Endothelial cell of umbilical vein (primary cell): ENCODE data around the gene CLCC1.

Source experiments
- GATA2 ChIP-seq: IDR thresholded peaks from 2 replicates; pipeline ENCODE4 v1.7.0; 2011; ENCODE audit warnings: low read depth, mild to moderate bottlenecking, moderate library complexity, mixed read lengths, low read length; ENCODE audit not compliant: insufficient read length, insufficient read depth
- JUN ChIP-seq: IDR thresholded peaks from 2 replicates; pipeline ENCODE4 v1.6.1; 2011; ENCODE audit warnings: borderline replicate concordance, low read depth; ENCODE audit not compliant: insufficient read length, insufficient read depth
- POLR2A ChIP-seq: IDR thresholded peaks from 2 replicates; pipeline ENCODE4 v1.6.1; 2012; ENCODE audit warnings: low read depth, mild to moderate bottlenecking, control low read depth, low read length
- POLR2AphosphoS5 ChIP-seq: IDR thresholded peaks from 2 replicates; pipeline ENCODE4 v1.6.1; 2012; ENCODE audit warnings: low read depth, mild to moderate bottlenecking, control low read depth, low read length, moderate library complexity; ENCODE audit not compliant: insufficient read depth
- TF ChIP-seq, protein P1 (sequence below), 2 donors: IDR thresholded peaks; 1 replicate in 1 of 2; 2 replicates in 1 of 2; pipeline ENCODE4 v1.5.1; 2011; ENCODE audit warnings: low read length in 2 of 2, mild to moderate bottlenecking in 2 of 2, moderate library complexity in 2 of 2, control low read depth in 1 of 2, inconsistent platforms in 1 of 2, low read depth in 1 of 2; ENCODE audit not compliant: insufficient read depth in 1 of 2; ENCODE audit errors: extremely low read depth in 1 of 2

DNA sequence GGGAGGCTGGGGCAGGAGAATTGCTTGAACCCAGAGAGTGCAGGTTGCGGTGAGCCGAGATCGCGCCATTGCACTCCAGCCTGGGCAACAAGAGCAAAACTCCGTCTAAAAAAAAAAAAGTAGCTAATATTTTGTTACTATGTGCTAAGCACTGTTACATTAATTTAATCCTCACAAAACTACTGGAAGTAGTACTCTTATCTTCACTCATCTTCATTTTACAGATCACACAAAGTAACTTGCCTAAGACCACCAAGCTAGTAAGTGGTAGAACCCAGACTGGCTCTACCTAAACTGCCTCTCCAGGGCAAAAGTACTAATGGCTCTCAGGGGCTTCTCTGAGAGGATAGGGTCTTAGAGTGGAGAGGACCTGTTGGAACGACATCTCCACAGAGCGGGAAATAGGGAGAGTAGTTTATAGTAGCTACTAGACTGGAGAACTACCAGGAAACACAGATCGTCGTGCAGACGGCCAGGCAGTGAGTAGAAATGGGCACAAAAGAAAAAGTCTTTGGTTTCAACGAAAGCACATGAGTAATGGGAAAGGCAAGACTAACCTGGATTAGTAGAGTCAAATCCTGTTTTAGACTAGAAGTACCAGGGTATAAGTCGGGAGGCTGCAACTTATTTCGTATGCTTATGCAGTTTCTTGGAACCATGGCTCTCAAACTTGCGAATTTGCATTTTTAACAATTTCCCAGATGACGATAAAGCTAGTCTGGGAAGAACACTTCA lies 1.4 kb downstream of the CLCC1 start:
- no peak for TF ChIP-seq POLR2A
- TF ChIP-seq, protein P1, sequence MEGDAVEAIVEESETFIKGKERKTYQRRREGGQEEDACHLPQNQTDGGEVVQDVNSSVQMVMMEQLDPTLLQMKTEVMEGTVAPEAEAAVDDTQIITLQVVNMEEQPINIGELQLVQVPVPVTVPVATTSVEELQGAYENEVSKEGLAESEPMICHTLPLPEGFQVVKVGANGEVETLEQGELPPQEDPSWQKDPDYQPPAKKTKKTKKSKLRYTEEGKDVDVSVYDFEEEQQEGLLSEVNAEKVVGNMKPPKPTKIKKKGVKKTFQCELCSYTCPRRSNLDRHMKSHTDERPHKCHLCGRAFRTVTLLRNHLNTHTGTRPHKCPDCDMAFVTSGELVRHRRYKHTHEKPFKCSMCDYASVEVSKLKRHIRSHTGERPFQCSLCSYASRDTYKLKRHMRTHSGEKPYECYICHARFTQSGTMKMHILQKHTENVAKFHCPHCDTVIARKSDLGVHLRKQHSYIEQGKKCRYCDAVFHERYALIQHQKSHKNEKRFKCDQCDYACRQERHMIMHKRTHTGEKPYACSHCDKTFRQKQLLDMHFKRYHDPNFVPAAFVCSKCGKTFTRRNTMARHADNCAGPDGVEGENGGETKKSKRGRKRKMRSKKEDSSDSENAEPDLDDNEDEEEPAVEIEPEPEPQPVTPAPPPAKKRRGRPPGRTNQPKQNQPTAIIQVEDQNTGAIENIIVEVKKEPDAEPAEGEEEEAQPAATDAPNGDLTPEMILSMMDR (IDR thresholded peaks at IDR 0.05; ENCODE audit: extremely low read depth in 1 of 2, insufficient read depth in 1 of 2, low read depth in 1 of 2, low read length in 2 of 2): no peak
- TF ChIP-seq POLR2AphosphoS5: no peak
- TF ChIP-seq GATA2: no peak
- TF ChIP-seq JUN: no peak
